Adrenal gland (tissue), 12 donors: Measurements from ENCODE around the gene RTN3. TPM values are rescaled to one million over a fixed set of nuclear protein-coding genes. Genes with fewer than 3 reads are reported as not detected.

Experiments
- DNase-seq, 7 donors: peaks; one replicate each; pipeline ENCODE4 v3.0.0-alpha.2; 2019 to 2020
- H3K27ac ChIP-seq, 5 donors: fragments of 200-600 bp; sonication (generic) in 4 of 5; 1 replicate in 3 of 5; 2 replicates in 2 of 5; pipeline versions ENCODE4 v1.5.1 to v1.8.0; 2016 to 2020; ENCODE audit warnings: mild to moderate bottlenecking in 1 of 5
- H3K27me3 ChIP-seq: fragments of 200-600 bp; 2 replicates; pipeline ENCODE4 v1.8.0; 2021
- H3K36me3 ChIP-seq, 2 donors: fragments of 200-600 bp; replicated peaks in 1 of 2; 1 replicate in 1 of 2; 2 replicates in 1 of 2; pipeline versions ENCODE4 v1.5.1 to v1.8.0; 2018 to 2022
- H3K4me1 ChIP-seq, 2 donors: fragments of 200-600 bp; replicated peaks in 1 of 2; 1 replicate in 1 of 2; 2 replicates in 1 of 2; pipeline versions ENCODE4 v1.5.1 to v1.8.0; 2018 to 2021
- H3K4me3 ChIP-seq, 4 donors: fragments of 200-600 bp; sonication (generic) in 3 of 4; one replicate each; pipeline ENCODE4 v1.5.1; 2016 to 2018
- H3K9me3 ChIP-seq, 3 donors: fragments of 200-600 bp; sonication (generic) in 1 of 3; replicated peaks in 1 of 3; 1 replicate in 2 of 3; 2 replicates in 1 of 3; pipeline versions ENCODE4 v1.5.1 to v1.8.0; 2016 to 2021
- CTCF ChIP-seq, 6 experiments: fragments of 450-650 bp in 4 of 6; fragments of 200-600 bp in 2 of 6; sonication (generic) in 1 of 6; IDR thresholded peaks; 1 replicate in 5 of 6; 2 replicates in 1 of 6; pipeline versions ENCODE4 v1.5.1 to v1.8.0; 2016 to 2021; ENCODE audit warnings: antibody characterized with exemption in 6 of 6, mild to moderate bottlenecking in 2 of 6, moderate library complexity in 1 of 6
- POLR2A ChIP-seq, 2 donors: fragments of 450-650 bp; IDR thresholded peaks; one replicate each; pipeline ENCODE4 v1.6.1; 2017; ENCODE audit warnings: antibody characterized with exemption in 2 of 2, mild to moderate bottlenecking in 2 of 2, moderate library complexity in 1 of 2
- WGBS, 4 donors: extraction: QIAGEN DNeasy Blood & Tissue Kit in 2 of 4; methylation state at CpG; one replicate each; pipeline versions ENCODE4 v1.1.5 to v1.1.7; 2013 to 2017; 5-methylcytosine and 5-hydroxymethylcytosine counted together
- intact Hi-C, 2 donors: fragments of 100-400 bp; cut with DNase I; formaldehyde crosslinking; loops; one replicate each; pipeline versions ENCODE4 v1.14.1 to v1.15.0; 2022 to 2023
- polyA plus RNA-seq, 3 donors: library from polyadenylated mRNA; stranded (reverse); fragments of 200-250 nt in 2 of 3; fragments of 350-450 nt in 1 of 3; fragmentation: Illumina TruSeq in 1 of 3; extraction: RNeasy Lipid Tissue Mini Kit (QIAGEN cat#74804) in 1 of 3; gene quantifications; one replicate each; pipeline ENCODE4 v1.2.3, GENCODE V29; 2013 to 2014
- total RNA-seq, 9 donors: library from RNA; depleted of rRNA in 4 of 9; stranded (reverse); fragments of >200 nt in 4 of 9; fragments of 120-200 nt in 1 of 9; fragmentation: NEBNext Ultra II Directional in 1 of 9; extraction: Animal tissue kit (Norgen Biotek cat#: 25700) in 1 of 9; gene quantifications; one replicate each; pipeline versions ENCODE4 v1.1.0 to v1.2.4, GENCODE V29; 2013 to 2023
- donor health status: healthy with polysubstance abuse.
- donor health status: Bipolar disorder and iron deficiency.
- donor health status: DM: yes; HTN: yes; CAD: no.
- donor health status: DM: no; HTN: no; CAD: no.
- donor health status: DM: no; HTN: no; CAD: no.
- donor health status: DM: yes; HTN: yes; CAD: no.

Gene RTN3
- total and polyA plus RNA-seq, 12 donors: 42.5 to 174 (median 95.3) TPM

- no peak for DNase-seq
- H3K4me1 ChIP-seq: no peaks in the 10 kb centered on the region
- TF ChIP-seq POLR2A (IDR thresholded peaks at IDR 0.05): no peak
- no peak for TF ChIP-seq CTCF (IDR thresholded peaks at IDR 0.05)
- no peaks in the 10 kb centered on the region for H3K27me3 ChIP-seq
- no peak overlapping the region for H3K27ac ChIP-seq
- H3K4me3 ChIP-seq: no peak overlapping the region
- WGBS, 4 donors: 76 to 83% (median 80%) methylated on average over 2 of the region's 2 CpGs
- no peaks in the 10 kb centered on the region for H3K9me3 ChIP-seq
- no peaks in the 10 kb centered on the region for H3K36me3 ChIP-seq
- intact Hi-C loops: no loop called here
These were observed 38.7 kb downstream of the RTN3 start for GRCh38 chr11:63719987-63720386.

GRCh38 chr11:63720611-63721010 lies 39.3 kb downstream of the RTN3 start:
- Histone ChIP-seq H3K27me3 (no peaks in the 10 kb centered on the region), H3K27ac (no peak overlapping the region), H3K4me3 (no peak overlapping the region), H3K4me1 (no peaks in the 10 kb centered on the region), H3K36me3 (no peaks in the 10 kb centered on the region), H3K9me3 (no peaks in the 10 kb centered on the region)
- TF ChIP-seq POLR2A (IDR thresholded peaks at IDR 0.05) (no peak), CTCF (IDR thresholded peaks at IDR 0.05) (no peak)
- WGBS, 4 donors: 93 to 96% (median 95%) methylated on average over 3 of the region's 3 CpGs
- no peak for DNase-seq
- intact Hi-C loops: no loop called here

GRCh38 chr11:63729326-63729725 lies 48.0 kb downstream of the RTN3 start:
- Histone ChIP-seq H3K27ac (no peak overlapping the region), H3K27me3 (no peaks in the 10 kb centered on the region), H3K4me3 (no peak overlapping the region), H3K9me3 (no peaks in the 10 kb centered on the region), H3K36me3 (no peaks in the 10 kb centered on the region), H3K4me1 (no peaks in the 10 kb centered on the region)
- intact Hi-C loops: no loop called here
- DNase-seq: no peak
- no peak for TF ChIP-seq POLR2A (IDR thresholded peaks at IDR 0.05)
- TF ChIP-seq CTCF (IDR thresholded peaks at IDR 0.05): no peak
- WGBS, 4 donors: 88 to 90% (median 89%) methylated on average over 3 of the region's 3 CpGs

- TF ChIP-seq POLR2A (IDR thresholded peaks at IDR 0.05) (no peak), CTCF (IDR thresholded peaks at IDR 0.05) (no peak)
- H3K27me3 ChIP-seq: no peaks in the 10 kb centered on the region
- H3K36me3 ChIP-seq: no peaks in the 10 kb centered on the region
- intact Hi-C loops: loop anchor here (5.0 to 10.0 kb wide), 4 partner anchors 52 to 260 kb away; partner anchors contain the start of gene RTN3 (in 1 of the 2)
- no peak overlapping the region for H3K4me3 ChIP-seq
- peaks cover 0 to 5% of the 10 kb centered on the region in 2 donors for H3K4me1 ChIP-seq
- H3K27ac ChIP-seq: no peak overlapping the region
- DNase-seq: no peak
- 96 to 100% (median 98%) methylated on average over 4 of the region's 4 CpGs for WGBS, 4 donors
- no peaks in the 10 kb centered on the region for H3K9me3 ChIP-seq
These were observed 55.6 kb downstream of the RTN3 start for GRCh38 chr11:63736864-63737263.
